Measurements from ENCODE around the gene TLCD5. TPM values are rescaled to one million over a fixed set of nuclear protein-coding genes. Genes with fewer than 3 reads are reported as not detected.

Gene TLCD5
- total RNA-seq, 1 experiment from 2014 or later = 2.2 TPM

DNA sequence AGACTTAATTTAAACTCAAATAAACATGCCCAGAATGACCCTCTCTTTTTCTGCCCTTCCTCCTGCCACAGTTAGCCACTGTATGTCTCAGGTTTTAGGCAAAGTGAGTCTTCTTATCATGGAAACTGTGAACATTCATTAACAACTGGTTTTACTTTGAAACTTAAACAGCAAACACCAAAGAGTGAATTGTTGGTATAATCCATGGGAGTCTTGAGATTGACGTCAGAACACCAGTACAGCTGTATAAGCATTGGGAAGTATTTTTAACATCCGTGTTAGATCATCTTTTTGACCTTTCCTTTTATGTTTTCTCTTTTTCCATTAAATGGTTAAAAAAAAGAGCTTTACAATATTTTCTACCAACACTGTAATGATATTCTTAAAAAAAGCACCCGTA is 50.0 kb downstream of the TLCD5 start:
- Histone ChIP-seq H3K27ac (no peak overlapping the region; the same call in 1 of the 2 replicates), H3K9me3 (replicated peaks) (no peaks in the 10 kb centered on the region), H3K27me3 (no peaks in the 10 kb centered on the region), H3K36me3 (no peaks in the 10 kb centered on the region), H3K4me3 (no peak overlapping the region), H3K4me1 (no peaks in the 10 kb centered on the region)
- DNase-seq = peak in 1 of 2 experiments; percentile 40

DNA sequence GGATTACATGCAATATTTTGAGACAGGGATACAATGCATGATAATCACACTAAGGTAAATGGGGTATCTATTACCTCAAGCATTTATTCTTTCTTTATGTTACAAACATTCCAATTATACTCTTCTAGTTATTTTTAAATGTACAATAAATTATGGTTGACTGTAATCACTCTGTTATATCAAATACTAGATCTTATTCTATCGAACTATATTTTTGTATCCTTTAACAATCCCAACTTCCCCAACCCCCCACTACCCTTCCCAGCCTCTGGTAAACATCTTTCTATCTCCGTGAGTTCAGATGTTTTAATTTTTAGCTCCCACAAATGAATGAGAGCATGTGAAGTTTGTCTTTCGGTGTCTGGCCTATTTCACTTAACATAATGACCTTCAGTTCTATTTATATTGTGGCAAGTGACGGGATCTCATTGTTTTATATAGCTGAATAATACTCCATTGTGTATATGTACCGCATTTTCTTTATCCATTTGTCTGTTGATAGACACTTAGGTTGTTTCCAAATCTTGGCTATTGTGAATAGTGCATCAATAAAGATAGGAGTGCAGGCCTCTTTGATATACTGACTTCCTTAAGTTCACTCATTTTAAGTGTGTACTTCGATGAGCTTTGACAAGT is 51.6 kb downstream of the TLCD5 start:
- no peak for DNase-seq
- Histone ChIP-seq H3K36me3 (no peaks in the 10 kb centered on the region), H3K27ac (no peak overlapping the region), H3K4me1 (no peaks in the 10 kb centered on the region), H3K4me3 (no peak overlapping the region), H3K27me3 (no peaks in the 10 kb centered on the region), H3K9me3 (replicated peaks) (no peaks in the 10 kb centered on the region)

DNA sequence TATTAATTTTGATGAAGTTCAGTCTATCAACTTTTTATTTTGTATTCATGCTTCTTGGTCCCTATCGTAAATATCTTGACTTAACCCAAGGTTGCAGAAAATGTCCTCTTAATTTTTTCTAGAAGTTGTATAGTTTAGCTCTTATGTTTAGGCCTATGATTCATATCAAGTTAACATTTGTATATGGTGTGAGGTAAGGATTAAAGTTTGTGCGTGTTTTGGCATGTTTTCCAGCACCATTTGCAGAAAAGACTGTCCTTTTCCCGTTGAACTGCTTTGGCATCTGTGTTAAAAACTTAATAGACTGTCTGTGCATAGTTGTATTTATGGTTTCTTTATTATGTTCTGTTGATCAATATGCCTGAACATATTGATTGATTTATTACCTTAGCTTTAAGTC is 53.4 kb downstream of the TLCD5 start:
- no peaks in the 10 kb centered on the region for H3K27me3 ChIP-seq
- H3K27ac ChIP-seq = no peak overlapping the region
- no peaks in the 10 kb centered on the region for H3K36me3 ChIP-seq
- H3K4me3 ChIP-seq = no peak overlapping the region
- no peaks in the 10 kb centered on the region for H3K9me3 ChIP-seq (replicated peaks)
- no peaks in the 10 kb centered on the region for H3K4me1 ChIP-seq
- no peak for DNase-seq

DNA sequence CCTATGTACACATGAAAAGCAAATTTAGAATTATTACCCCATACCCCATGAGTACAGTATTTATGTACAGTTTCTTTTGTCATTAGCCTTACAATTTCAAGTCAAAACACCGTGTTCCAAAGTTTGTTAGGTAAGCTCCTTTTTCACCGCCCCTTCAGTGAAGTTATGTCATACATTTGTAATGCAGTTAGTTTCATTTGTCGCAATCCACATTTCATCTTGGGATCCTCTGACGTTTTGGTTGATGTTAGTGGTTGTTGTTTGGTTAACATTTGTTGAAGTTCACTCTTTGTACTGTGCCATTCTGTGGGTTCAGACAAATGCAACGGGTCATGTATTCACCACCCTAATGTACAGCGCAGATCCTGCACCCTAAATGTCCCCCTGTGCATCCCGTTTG is 56.3 kb downstream of the TLCD5 start:
- H3K27ac ChIP-seq = no peak overlapping the region
- H3K9me3 ChIP-seq (replicated peaks) = no peaks in the 10 kb centered on the region
- no peaks in the 10 kb centered on the region for H3K27me3 ChIP-seq
- H3K4me3 ChIP-seq = no peak overlapping the region
- H3K36me3 ChIP-seq = no peaks in the 10 kb centered on the region
- no peak for DNase-seq
- 0 out of 2 replicates have a peak, but pooled peaks cover 4% of the 10 kb centered on the region for H3K4me1 ChIP-seq

Other genes starting within 250 kb of the TLCD5 start
- gene TRIM29, start 187.2 kb upstream of the TLCD5 start, total RNA-seq (2014; rRNA removed; shearing (Covaris generic)) = not detected in 2 replicates
- gene OAF, start 114.3 kb upstream of the TLCD5 start, total RNA-seq (2014; rRNA removed; shearing (Covaris generic)) = 10.6 and 11.2 TPM in 2 replicates
- gene POU2F3, start 85.2 kb upstream of the TLCD5 start, total RNA-seq (2014; rRNA removed; shearing (Covaris generic)) = not detected in 2 replicates
- 34.0 and 36.2 TPM in 2 replicates for gene ARHGEF12, start 11.1 kb downstream of the TLCD5 start, total RNA-seq (2014; rRNA removed; shearing (Covaris generic))
- gene GRIK4, start 186.4 kb downstream of the TLCD5 start, total RNA-seq (2014; rRNA removed; shearing (Covaris generic)) = not detected in 2 replicates